IMR-90 (cell line): ENCODE measurements around the gene TPSG1.
A peak's percentile ranks its signal among the peaks of the same experiment; 100 is the strongest.

Source experiments
- BHLHE40 ChIP-seq: fragments of 150-350 bp; IDR thresholded peaks from 2 replicates; pipeline ENCODE4 v1.6.1; 2016; ENCODE audit warnings: mild to moderate bottlenecking, low read depth, low read length
- CEBPB ChIP-seq: IDR thresholded peaks from 2 replicates; pipeline ENCODE4 v1.6.1; 2012; ENCODE audit warnings: low read depth, low read length, improper control_type of control experiment
- FOS ChIP-seq: fragments of 150-350 bp; IDR thresholded peaks from 2 replicates; pipeline ENCODE4 v1.6.1; 2016; ENCODE audit warnings: low read depth, low read length
- MAZ ChIP-seq: IDR thresholded peaks from 2 replicates; pipeline ENCODE4 v1.6.1; 2012; ENCODE audit warnings: low read depth, mild to moderate bottlenecking, low read length, improper control_type of control experiment, moderate library complexity, borderline replicate concordance
- MXI1 ChIP-seq: IDR thresholded peaks from 2 replicates; pipeline ENCODE4 v1.6.1; 2012; ENCODE audit warnings: low read depth, mild to moderate bottlenecking, low read length, moderate library complexity, borderline replicate concordance
- NFE2L2 ChIP-seq: fragments of 150-350 bp; IDR thresholded peaks from 2 replicates; pipeline ENCODE4 v1.6.1; 2016; ENCODE audit warnings: low read depth, mild to moderate bottlenecking, low read length
- POLR2A ChIP-seq: IDR thresholded peaks from 2 replicates; pipeline ENCODE4 v1.6.1; 2012; ENCODE audit warnings: mild to moderate bottlenecking, low read depth, low read length
- RAD21 ChIP-seq: IDR thresholded peaks from 2 replicates; pipeline ENCODE4 v1.6.1; 2012; ENCODE audit warnings: low read length, improper control_type of control experiment
- RCOR1 ChIP-seq: IDR thresholded peaks from 2 replicates; pipeline ENCODE4 v1.6.1; 2012; ENCODE audit warnings: mild to moderate bottlenecking, low read length, improper control_type of control experiment; ENCODE audit not compliant: insufficient replicate concordance
- RFX5 ChIP-seq: IDR thresholded peaks from 2 replicates; pipeline ENCODE4 v1.8.0; 2012; ENCODE audit warnings: low read depth, mild to moderate bottlenecking, low read length, moderate library complexity
- SMC3 ChIP-seq: fragments of 150-350 bp; IDR thresholded peaks from 2 replicates; pipeline ENCODE4 v1.6.1; 2016; ENCODE audit warnings: low read depth, mild to moderate bottlenecking, antibody characterized with exemption, low read length, moderate library complexity
- TF ChIP-seq, protein P1 (sequence below): conservative IDR thresholded peaks from 2 replicates; pipeline ENCODE4 v1.5.1; 2012; ENCODE audit warnings: mild to moderate bottlenecking, low read depth, low read length, improper control_type of control experiment
- TF ChIP-seq, protein P2 (sequence below): fragments of 150-350 bp; IDR thresholded peaks from 2 replicates; pipeline ENCODE4 v1.6.1; 2016; ENCODE audit warnings: low read depth, mild to moderate bottlenecking, low read length, moderate library complexity, borderline replicate concordance

DNA sequence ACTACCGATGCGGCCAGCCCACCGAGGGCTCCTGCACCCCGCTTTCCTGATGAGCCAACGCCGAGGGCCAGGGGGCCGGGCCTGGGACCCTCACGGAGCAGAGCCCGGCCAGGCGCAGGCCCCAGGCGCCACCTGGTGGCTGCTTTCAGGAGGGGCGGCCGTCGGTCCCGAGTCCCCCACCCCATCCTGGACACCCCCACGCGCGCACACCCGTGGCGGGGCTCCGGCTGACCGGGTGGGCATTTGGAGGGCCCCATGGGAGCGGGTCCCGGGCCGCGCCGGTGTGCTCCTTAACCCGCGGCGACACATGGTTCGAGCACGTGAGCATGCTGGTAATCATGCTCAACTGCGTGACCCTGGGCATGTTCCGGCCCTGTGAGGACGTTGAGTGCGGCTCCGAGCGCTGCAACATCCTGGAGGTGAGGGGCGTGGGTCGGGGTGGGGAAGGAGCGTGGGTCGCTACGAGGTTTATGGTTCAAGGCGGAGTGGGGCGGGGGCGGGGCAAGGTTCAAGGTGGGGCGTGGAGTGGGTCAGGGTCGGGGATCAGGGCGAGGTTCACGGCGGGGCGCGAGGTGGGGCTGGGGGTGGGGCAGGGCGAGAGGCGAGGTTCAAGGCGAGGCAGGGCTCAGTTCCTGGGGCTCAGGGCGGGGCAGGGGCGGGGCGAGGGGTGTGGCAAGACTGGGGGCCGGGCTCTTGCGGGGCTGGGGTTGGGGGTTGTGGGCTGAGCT, 30.2 kb downstream of the TPSG1 start:
- TF ChIP-seq, protein P1, sequence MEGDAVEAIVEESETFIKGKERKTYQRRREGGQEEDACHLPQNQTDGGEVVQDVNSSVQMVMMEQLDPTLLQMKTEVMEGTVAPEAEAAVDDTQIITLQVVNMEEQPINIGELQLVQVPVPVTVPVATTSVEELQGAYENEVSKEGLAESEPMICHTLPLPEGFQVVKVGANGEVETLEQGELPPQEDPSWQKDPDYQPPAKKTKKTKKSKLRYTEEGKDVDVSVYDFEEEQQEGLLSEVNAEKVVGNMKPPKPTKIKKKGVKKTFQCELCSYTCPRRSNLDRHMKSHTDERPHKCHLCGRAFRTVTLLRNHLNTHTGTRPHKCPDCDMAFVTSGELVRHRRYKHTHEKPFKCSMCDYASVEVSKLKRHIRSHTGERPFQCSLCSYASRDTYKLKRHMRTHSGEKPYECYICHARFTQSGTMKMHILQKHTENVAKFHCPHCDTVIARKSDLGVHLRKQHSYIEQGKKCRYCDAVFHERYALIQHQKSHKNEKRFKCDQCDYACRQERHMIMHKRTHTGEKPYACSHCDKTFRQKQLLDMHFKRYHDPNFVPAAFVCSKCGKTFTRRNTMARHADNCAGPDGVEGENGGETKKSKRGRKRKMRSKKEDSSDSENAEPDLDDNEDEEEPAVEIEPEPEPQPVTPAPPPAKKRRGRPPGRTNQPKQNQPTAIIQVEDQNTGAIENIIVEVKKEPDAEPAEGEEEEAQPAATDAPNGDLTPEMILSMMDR, result peak; percentile 71
- TF ChIP-seq SMC3, result peak; percentile 95
- TF ChIP-seq NFE2L2, result no peak
- TF ChIP-seq RCOR1, result no peak
- TF ChIP-seq POLR2A, result no peak
- peak; percentile 86 for TF ChIP-seq RAD21
- no peak for TF ChIP-seq FOS
- 0 out of 2 replicates have a peak, but pooled peaks have one; percentile 29 for TF ChIP-seq BHLHE40
- TF ChIP-seq MAZ, result no peak; the same call in 1 of the 2 replicates
- TF ChIP-seq, protein P2, sequence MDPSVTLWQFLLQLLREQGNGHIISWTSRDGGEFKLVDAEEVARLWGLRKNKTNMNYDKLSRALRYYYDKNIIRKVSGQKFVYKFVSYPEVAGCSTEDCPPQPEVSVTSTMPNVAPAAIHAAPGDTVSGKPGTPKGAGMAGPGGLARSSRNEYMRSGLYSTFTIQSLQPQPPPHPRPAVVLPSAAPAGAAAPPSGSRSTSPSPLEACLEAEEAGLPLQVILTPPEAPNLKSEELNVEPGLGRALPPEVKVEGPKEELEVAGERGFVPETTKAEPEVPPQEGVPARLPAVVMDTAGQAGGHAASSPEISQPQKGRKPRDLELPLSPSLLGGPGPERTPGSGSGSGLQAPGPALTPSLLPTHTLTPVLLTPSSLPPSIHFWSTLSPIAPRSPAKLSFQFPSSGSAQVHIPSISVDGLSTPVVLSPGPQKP, result no peak
- TF ChIP-seq RFX5, result no peak
- no peak for TF ChIP-seq CEBPB
- TF ChIP-seq MXI1, result no peak
